SK-N-SH (cell line): ENCODE results near the gene SPTA1.
"Not testable (repeated sequence)": the region's sequence is repeated elsewhere in the genome, so short reads cannot be mapped to it uniquely, and the experiment has no call there.

Experiments used
- CHD2 ChIP-seq: fragments of 150-350 bp; IDR thresholded peaks from 2 replicates; pipeline ENCODE4 v1.6.1; 2018; ENCODE audit warnings: low read length; ENCODE audit not compliant: partially characterized antibody
- EP300 ChIP-seq, 2 experiments: IDR thresholded peaks; 2 replicates each; pipeline versions ENCODE4 v1.4.0 to v1.6.1; 2012; ENCODE audit warnings: borderline replicate concordance in 1 of 2, low read depth in 1 of 2, low read length in 1 of 2
- MAX ChIP-seq: IDR thresholded peaks from 2 replicates; pipeline ENCODE4 v1.4.0; 2012; ENCODE audit warnings: low read depth
- POLR2AphosphoS5 ChIP-seq: IDR thresholded peaks from 2 replicates; pipeline ENCODE4 v1.6.1; 2012; ENCODE audit warnings: low read depth, low read length
- RXRA ChIP-seq: IDR thresholded peaks from 2 replicates; pipeline ENCODE4 v1.4.0; 2012; ENCODE audit warnings: low read depth, mild to moderate bottlenecking, borderline replicate concordance
- SIN3A ChIP-seq: IDR thresholded peaks from 2 replicates; pipeline ENCODE4 v1.6.1; 2012; ENCODE audit warnings: low read depth, mild to moderate bottlenecking, low read length, moderate library complexity, borderline replicate concordance
- TF ChIP-seq, protein P1 (sequence below): IDR thresholded peaks from 2 replicates; pipeline ENCODE4 v1.6.1; 2012; ENCODE audit warnings: mild to moderate bottlenecking, low read depth, low read length, moderate library complexity
- TF ChIP-seq, protein P2 (sequence below): fragments of 200-600 bp; sonication (generic); IDR thresholded peaks from 2 replicates; pipeline ENCODE4 v1.6.1; 2017; ENCODE audit warnings: antibody characterized with exemption, mild to moderate bottlenecking, moderate library complexity

- TF ChIP-seq, protein P1, sequence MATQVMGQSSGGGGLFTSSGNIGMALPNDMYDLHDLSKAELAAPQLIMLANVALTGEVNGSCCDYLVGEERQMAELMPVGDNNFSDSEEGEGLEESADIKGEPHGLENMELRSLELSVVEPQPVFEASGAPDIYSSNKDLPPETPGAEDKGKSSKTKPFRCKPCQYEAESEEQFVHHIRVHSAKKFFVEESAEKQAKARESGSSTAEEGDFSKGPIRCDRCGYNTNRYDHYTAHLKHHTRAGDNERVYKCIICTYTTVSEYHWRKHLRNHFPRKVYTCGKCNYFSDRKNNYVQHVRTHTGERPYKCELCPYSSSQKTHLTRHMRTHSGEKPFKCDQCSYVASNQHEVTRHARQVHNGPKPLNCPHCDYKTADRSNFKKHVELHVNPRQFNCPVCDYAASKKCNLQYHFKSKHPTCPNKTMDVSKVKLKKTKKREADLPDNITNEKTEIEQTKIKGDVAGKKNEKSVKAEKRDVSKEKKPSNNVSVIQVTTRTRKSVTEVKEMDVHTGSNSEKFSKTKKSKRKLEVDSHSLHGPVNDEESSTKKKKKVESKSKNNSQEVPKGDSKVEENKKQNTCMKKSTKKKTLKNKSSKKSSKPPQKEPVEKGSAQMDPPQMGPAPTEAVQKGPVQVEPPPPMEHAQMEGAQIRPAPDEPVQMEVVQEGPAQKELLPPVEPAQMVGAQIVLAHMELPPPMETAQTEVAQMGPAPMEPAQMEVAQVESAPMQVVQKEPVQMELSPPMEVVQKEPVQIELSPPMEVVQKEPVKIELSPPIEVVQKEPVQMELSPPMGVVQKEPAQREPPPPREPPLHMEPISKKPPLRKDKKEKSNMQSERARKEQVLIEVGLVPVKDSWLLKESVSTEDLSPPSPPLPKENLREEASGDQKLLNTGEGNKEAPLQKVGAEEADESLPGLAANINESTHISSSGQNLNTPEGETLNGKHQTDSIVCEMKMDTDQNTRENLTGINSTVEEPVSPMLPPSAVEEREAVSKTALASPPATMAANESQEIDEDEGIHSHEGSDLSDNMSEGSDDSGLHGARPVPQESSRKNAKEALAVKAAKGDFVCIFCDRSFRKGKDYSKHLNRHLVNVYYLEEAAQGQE = not testable (repeated sequence)
- not testable (repeated sequence) for TF ChIP-seq POLR2AphosphoS5; SIN3A; RXRA; CHD2; EP300 (IDR thresholded peaks at IDR 0.05; ENCODE audit: borderline replicate concordance in 1 of 2, low read depth in 1 of 2, low read length in 1 of 2); MAX
- TF ChIP-seq, protein P2, sequence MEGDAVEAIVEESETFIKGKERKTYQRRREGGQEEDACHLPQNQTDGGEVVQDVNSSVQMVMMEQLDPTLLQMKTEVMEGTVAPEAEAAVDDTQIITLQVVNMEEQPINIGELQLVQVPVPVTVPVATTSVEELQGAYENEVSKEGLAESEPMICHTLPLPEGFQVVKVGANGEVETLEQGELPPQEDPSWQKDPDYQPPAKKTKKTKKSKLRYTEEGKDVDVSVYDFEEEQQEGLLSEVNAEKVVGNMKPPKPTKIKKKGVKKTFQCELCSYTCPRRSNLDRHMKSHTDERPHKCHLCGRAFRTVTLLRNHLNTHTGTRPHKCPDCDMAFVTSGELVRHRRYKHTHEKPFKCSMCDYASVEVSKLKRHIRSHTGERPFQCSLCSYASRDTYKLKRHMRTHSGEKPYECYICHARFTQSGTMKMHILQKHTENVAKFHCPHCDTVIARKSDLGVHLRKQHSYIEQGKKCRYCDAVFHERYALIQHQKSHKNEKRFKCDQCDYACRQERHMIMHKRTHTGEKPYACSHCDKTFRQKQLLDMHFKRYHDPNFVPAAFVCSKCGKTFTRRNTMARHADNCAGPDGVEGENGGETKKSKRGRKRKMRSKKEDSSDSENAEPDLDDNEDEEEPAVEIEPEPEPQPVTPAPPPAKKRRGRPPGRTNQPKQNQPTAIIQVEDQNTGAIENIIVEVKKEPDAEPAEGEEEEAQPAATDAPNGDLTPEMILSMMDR = not testable (repeated sequence)
These were observed 1.8 kb upstream of the SPTA1 start for GRCh38 chr1:158688343-158688742.
